Ramos (cell line): ENCODE data around the gene DOK7.

Source experiments
- in situ Hi-C: fragments of 300-500 bp; cut with MboI; formaldehyde crosslinking; loops from one replicate; pipeline ENCODE4 v1.14.3; 2022; ENCODE audit warnings: low sequenced_read_pairs; ENCODE audit not compliant: unreplicated experiment

Gene DOK7

GRCh38 chr4:3472411-3473141, 9.5 kb downstream of the DOK7 start:
- in situ Hi-C loops = no loop called here

- in situ Hi-C loops = no loop called here
These were observed 10.3 kb downstream of the DOK7 start for GRCh38 chr4:3473181-3473950.

GRCh38 chr4:3473996-3474765, 11.1 kb downstream of the DOK7 start:
- in situ Hi-C loops = no loop called here

GRCh38 chr4:3475041-3475712, 12.1 kb downstream of the DOK7 start:
- in situ Hi-C loops = no loop called here

- in situ Hi-C loops = no loop called here
These were observed 12.7 kb downstream of the DOK7 start for GRCh38 chr4:3475713-3476260.

- in situ Hi-C loops = no loop called here
These were observed 13.2 kb downstream of the DOK7 start for GRCh38 chr4:3476341-3476747.

GRCh38 chr4:3476936-3477749, 14.0 kb downstream of the DOK7 start:
- in situ Hi-C loops = no loop called here

GRCh38 chr4:3477750-3478430, 14.8 kb downstream of the DOK7 start:
- in situ Hi-C loops = no loop called here

- in situ Hi-C loops = no loop called here
These were observed 15.6 kb downstream of the DOK7 start for GRCh38 chr4:3478446-3479357.

- in situ Hi-C loops = no loop called here
These were observed 16.4 kb downstream of the DOK7 start for GRCh38 chr4:3479358-3480101.

GRCh38 chr4:3480528-3481112, 17.5 kb downstream of the DOK7 start:
- in situ Hi-C loops = no loop called here

- in situ Hi-C loops = no loop called here
These were observed 18.0 kb downstream of the DOK7 start for GRCh38 chr4:3481113-3481531.

GRCh38 chr4:3481783-3482393, 18.8 kb downstream of the DOK7 start:
- in situ Hi-C loops = no loop called here

GRCh38 chr4:3482707-3483106, 19.6 kb downstream of the DOK7 start:
- in situ Hi-C loops = no loop called here

GRCh38 chr4:3483471-3483921, 20.4 kb downstream of the DOK7 start:
- in situ Hi-C loops = no loop called here
